ENCODE data around the gene ZCCHC9. TPM values are rescaled to one million over a fixed set of nuclear protein-coding genes. Genes with fewer than 3 reads are reported as not detected.

ZCCHC9 gene
- total and polyA plus RNA-seq, 2 donors (not counting 1 experiment from before 2014, with no cell fraction given): 8.8 to 23.0 TPM

GRCh38 chr5:81305785-81306184 lies 4.4 kb downstream of the ZCCHC9 start:
- Histone ChIP-seq H3K4me3 (ENCODE audit: control extremely low read depth in 1 of 5, extremely low read depth in 1 of 5, insufficient read depth in 1 of 5, low read depth in 2 of 5, low read length in 4 of 5) (no peak overlapping the region), H4K20me1 (ENCODE audit: control insufficient read depth, insufficient read depth, low read length, poor library complexity, severe bottlenecking) (no peaks in the 10 kb centered on the region), H3K9me3 (ENCODE audit: control extremely low read depth in 1 of 3, control insufficient read depth in 2 of 3, insufficient read depth in 1 of 3, low read length in 2 of 3) (no peaks in the 10 kb centered on the region), H3K79me2 (ENCODE audit: control insufficient read depth, insufficient read depth, low read length) (peaks cover 16% of the 10 kb centered on the region), H3K9ac (ENCODE audit: low read length) (no peak overlapping the region), H2AFZ (ENCODE audit: insufficient read depth, low read depth, low read length, poor library complexity, severe bottlenecking) (no peak overlapping the region), H3K27ac (ENCODE audit: low read length in 2 of 2) (no peak overlapping the region), H3K36me3 (replicated peaks in 1 of 2; ENCODE audit: control extremely low read depth in 1 of 2, control insufficient read depth in 1 of 2, extremely low read depth in 1 of 2, insufficient read depth in 2 of 2, low read length in 1 of 2) (peaks cover 0 to 14% of the 10 kb centered on the region in 2 experiments), H3K27me3 (replicated peaks in 1 of 4; ENCODE audit: control extremely low read depth in 1 of 4, control insufficient read depth in 3 of 4, insufficient read depth in 4 of 4, low read length in 3 of 4) (no peaks in the 10 kb centered on the region), H3K4me1 (ENCODE audit: control insufficient read depth in 2 of 2, insufficient read depth in 2 of 2, low read length in 2 of 2) (peaks cover 10% of the 10 kb centered on the region in 2 donors), H3K4me2 (replicated peaks; ENCODE audit: low read depth, low read length, poor library complexity, severe bottlenecking) (no peak overlapping the region)
- ATAC-seq (ENCODE audit: low read depth) (no peak), DNase-seq (no peak)
- no peak overlapping the region for H3K27ac Mint-ChIP-seq
- H3K4me1 Mint-ChIP-seq: peaks cover 17% of the 10 kb centered on the region
- POLR2A ChIA-PET: no interaction called here
- no peaks in the 10 kb centered on the region for H3K9me3 Mint-ChIP-seq (ENCODE audit: insufficient read depth)
- H3K27me3 Mint-ChIP-seq: no peaks in the 10 kb centered on the region
- no peak for TF ChIP-seq EZH2 (IDR thresholded peaks at IDR 0.05; ENCODE audit: borderline replicate concordance, insufficient read depth, low read depth, low read length, poor library complexity, severe bottlenecking)
- no peak for TF ChIP-seq CTCF (IDR thresholded peaks at IDR 0.05)
- intact Hi-C loops (cut with micrococcal nuclease): loop anchor here (5.0 to 10.0 kb wide), 2 partner anchors 869 to 898 kb away; partner anchors contain the start of gene ZFYVE16
- no peak overlapping the region for H3K4me3 Mint-ChIP-seq
- CTCF ChIA-PET: no interaction called here

GRCh38 chr5:81308836-81309235 lies 7.4 kb downstream of the ZCCHC9 start:
- Histone ChIP-seq H3K4me2 (replicated peaks; ENCODE audit: low read depth, low read length, poor library complexity, severe bottlenecking) (no peak overlapping the region), H3K4me3 (ENCODE audit: control extremely low read depth in 1 of 5, extremely low read depth in 1 of 5, insufficient read depth in 1 of 5, low read depth in 2 of 5, low read length in 4 of 5) (no peak overlapping the region), H3K79me2 (ENCODE audit: control insufficient read depth, insufficient read depth, low read length) (no peaks in the 10 kb centered on the region), H3K9ac (ENCODE audit: low read length) (no peak overlapping the region), H3K9me3 (ENCODE audit: control extremely low read depth in 1 of 3, control insufficient read depth in 2 of 3, insufficient read depth in 1 of 3, low read length in 2 of 3) (no peaks in the 10 kb centered on the region), H3K4me1 (ENCODE audit: control insufficient read depth in 2 of 2, insufficient read depth in 2 of 2, low read length in 2 of 2) (no peaks in the 10 kb centered on the region), H3K27ac (ENCODE audit: low read length in 2 of 2) (no peak overlapping the region), H3K36me3 (replicated peaks in 1 of 2; ENCODE audit: control extremely low read depth in 1 of 2, control insufficient read depth in 1 of 2, extremely low read depth in 1 of 2, insufficient read depth in 2 of 2, low read length in 1 of 2) (peaks cover 8 to 18% of the 10 kb centered on the region in 2 experiments), H2AFZ (ENCODE audit: insufficient read depth, low read depth, low read length, poor library complexity, severe bottlenecking) (no peak overlapping the region), H4K20me1 (ENCODE audit: control insufficient read depth, insufficient read depth, low read length, poor library complexity, severe bottlenecking) (no peaks in the 10 kb centered on the region), H3K27me3 (replicated peaks in 1 of 4; ENCODE audit: control extremely low read depth in 1 of 4, control insufficient read depth in 3 of 4, insufficient read depth in 4 of 4, low read length in 3 of 4) (no peaks in the 10 kb centered on the region)
- Mint-ChIP-seq H3K4me3 (no peak overlapping the region), H3K27ac (no peak overlapping the region), H3K9me3 (ENCODE audit: insufficient read depth) (no peaks in the 10 kb centered on the region), H3K4me1 (no peaks in the 10 kb centered on the region), H3K27me3 (no peaks in the 10 kb centered on the region)
- TF ChIP-seq EZH2 (IDR thresholded peaks at IDR 0.05; ENCODE audit: borderline replicate concordance, insufficient read depth, low read depth, low read length, poor library complexity, severe bottlenecking) (no peak), CTCF (IDR thresholded peaks at IDR 0.05) (no peak)
- intact Hi-C loops (cut with micrococcal nuclease): loop anchor here (5.0 to 10.0 kb wide), 2 partner anchors 866 to 902 kb away; partner anchors contain the start of gene ZFYVE16
- CTCF ChIA-PET: interaction anchor here (1.0 to 2.5 kb wide), 2 partner anchors 8 to 10 kb away, joined by 4 to 13 read pairs; partner anchors contain the start of gene ZCCHC9
- no peak for DNase-seq
- no CpG with 5 or more reads among the region's 2 CpGs for WGBS (ENCODE audit: insufficient coverage)
- no peak for ATAC-seq (ENCODE audit: low read depth)
- POLR2A ChIA-PET: no interaction called here

Data from B cell (primary cell).